ENCODE data around the gene ETNK2.

GRCh38 chr1:204145033-204145504, 6.8 kb downstream of the ETNK2 start:
- TF ChIP-seq CTCF (IDR thresholded peaks at IDR 0.05; ENCODE audit: insufficient read depth, low read depth, low read length) = no peak
- no peak for TF ChIP-seq EZH2 (IDR thresholded peaks at IDR 0.05; ENCODE audit: insufficient read depth, low read length)
